Measurements from ENCODE around the gene ZNF677.
A peak's percentile ranks its signal among the peaks of the same experiment; 100 is the strongest.
"Not testable (repeated sequence)": the region's sequence is repeated elsewhere in the genome, so short reads cannot be mapped to it uniquely, and the experiment has no call there.

ZNF677 gene

GRCh38 chr19:53254411-53255341 lies at the start of gene ZNF677:
ZNF677 (minus strand) TSS chr19:53254873; CDS start chr19:53251550, 3,323 bp downstream.
- peak; percentile 93 for DNase-seq (ENCODE audit: low spot score)

- not testable (repeated sequence) for DNase-seq (ENCODE audit: low spot score)
These were observed 46.7 kb upstream of the ZNF677 start for GRCh38 chr19:53301341-53301740.

GRCh38 chr19:53294786-53295441 lies 40.2 kb upstream of the ZNF677 start:
- no peak for DNase-seq (ENCODE audit: low spot score)

GRCh38 chr19:53290758-53291549 lies 36.3 kb upstream of the ZNF677 start:
- DNase-seq (ENCODE audit: low spot score): no peak

GRCh38 chr19:53285087-53285486 lies 30.4 kb upstream of the ZNF677 start:
- DNase-seq (ENCODE audit: low spot score): no peak

GRCh38 chr19:53281947-53282346 lies 27.3 kb upstream of the ZNF677 start:
- not testable (repeated sequence) for DNase-seq (ENCODE audit: low spot score)

- no peak for DNase-seq (ENCODE audit: low spot score)
These were observed 20.8 kb upstream of the ZNF677 start for GRCh38 chr19:53275480-53275879.

- DNase-seq (ENCODE audit: low spot score): no peak
These were observed 17.4 kb upstream of the ZNF677 start for GRCh38 chr19:53272044-53272443.

GRCh38 chr19:53269861-53270260 lies 15.2 kb upstream of the ZNF677 start:
- not testable (repeated sequence) for DNase-seq (ENCODE audit: low spot score)

GRCh38 chr19:53267623-53268022 lies 12.9 kb upstream of the ZNF677 start, which contains the start of gene VN1R4:
VN1R4 (minus strand) TSS chr19:53267723; CDS start chr19:53267665, 58 bp downstream.
- DNase-seq (ENCODE audit: low spot score): not testable (repeated sequence)

- DNase-seq (ENCODE audit: low spot score): not testable (repeated sequence)
These were observed 3.2 kb upstream of the ZNF677 start, which contains the start of gene VN1R2 for GRCh38 chr19:53257715-53258342. VN1R2 (plus strand) TSS chr19:53258292; CDS start chr19:53258376, 84 bp downstream.

GRCh38 chr19:53246498-53246897 lies 8.2 kb downstream of the ZNF677 start:
- no peak for DNase-seq (ENCODE audit: low spot score)

GRCh38 chr19:53237114-53237777 lies 17.4 kb downstream of the ZNF677 start:
- DNase-seq (ENCODE audit: low spot score): no peak

GRCh38 chr19:53224606-53225005 lies 30.1 kb downstream of the ZNF677 start:
- no peak for DNase-seq (ENCODE audit: low spot score)

- DNase-seq (ENCODE audit: low spot score): not testable (repeated sequence)
These were observed 32.0 kb downstream of the ZNF677 start for GRCh38 chr19:53222716-53223115.

- no peak for DNase-seq (ENCODE audit: low spot score)
These were observed 41.9 kb downstream of the ZNF677 start for GRCh38 chr19:53212703-53213320.

- DNase-seq (ENCODE audit: low spot score): not testable (repeated sequence)
These were observed 43.1 kb downstream of the ZNF677 start for GRCh38 chr19:53211554-53211953.

- peak; percentile 100 for DNase-seq (ENCODE audit: low spot score)
These were observed 57.8 kb downstream of the ZNF677 start for GRCh38 chr19:53196777-53197396.

GRCh38 chr19:53195265-53195903 lies 59.3 kb downstream of the ZNF677 start:
- peak; percentile 56 for DNase-seq (ENCODE audit: low spot score)

Data from D341Med (cell line).